ENCODE measurements around the gene SRD5A3.

The SRD5A3 gene

GRCh38 chr4:55397520-55398321 is 51.7 kb downstream of the SRD5A3 start:
- peak overlapping the region; percentile 84 for H3K4me3 ChIP-seq (ENCODE audit: low read length)
- DNase-seq (ENCODE audit: low read depth, low spot score) = no peak

GRCh38 chr4:55398461-55398860 is 52.4 kb downstream of the SRD5A3 start:
- no peak overlapping the region for H3K4me3 ChIP-seq (ENCODE audit: low read length)
- no peak for DNase-seq (ENCODE audit: low read depth, low spot score)

DNA sequence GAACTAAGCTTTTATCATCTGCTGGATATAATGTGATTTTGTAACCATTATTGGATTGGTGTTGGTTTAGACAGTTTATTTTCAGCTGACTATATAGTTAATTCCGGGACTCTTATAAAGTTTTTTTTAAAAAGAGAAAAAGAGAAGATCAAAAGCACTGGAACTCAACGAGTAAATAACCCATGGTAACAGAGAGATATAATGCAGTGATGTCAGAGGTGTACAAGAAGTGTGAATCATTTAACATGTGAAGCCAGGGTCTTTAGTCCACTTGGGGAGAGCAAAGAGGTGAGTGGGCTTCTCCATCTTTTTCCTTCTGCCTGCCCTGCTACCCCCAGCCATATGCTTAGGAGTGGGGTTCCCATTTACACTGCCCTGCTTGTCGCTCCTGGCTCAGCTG is 52.9 kb downstream of the SRD5A3 start:
- no peak overlapping the region for H3K4me3 ChIP-seq (ENCODE audit: low read length)
- no peak for DNase-seq (ENCODE audit: low read depth, low spot score)

DNA sequence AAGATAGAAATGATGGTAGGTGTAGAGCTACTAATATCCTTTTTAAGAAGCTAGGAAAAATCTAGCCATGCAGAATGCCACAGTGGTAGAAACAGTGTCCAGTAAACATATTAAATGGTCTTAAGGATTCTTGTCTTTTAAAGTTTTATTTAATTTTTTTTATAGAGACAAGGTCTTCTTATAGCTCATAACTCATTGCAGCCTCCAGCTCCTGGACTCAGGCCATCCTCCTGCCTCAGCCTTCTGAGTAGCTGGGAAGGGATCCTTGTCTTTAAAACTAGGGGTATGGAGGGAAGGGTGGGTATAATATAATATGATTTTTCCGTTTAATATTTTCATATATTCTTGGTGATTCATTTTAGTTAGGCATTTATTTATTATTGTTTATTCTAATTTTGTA is 53.5 kb downstream of the SRD5A3 start:
- no peak for DNase-seq (ENCODE audit: low read depth, low spot score)

DNA sequence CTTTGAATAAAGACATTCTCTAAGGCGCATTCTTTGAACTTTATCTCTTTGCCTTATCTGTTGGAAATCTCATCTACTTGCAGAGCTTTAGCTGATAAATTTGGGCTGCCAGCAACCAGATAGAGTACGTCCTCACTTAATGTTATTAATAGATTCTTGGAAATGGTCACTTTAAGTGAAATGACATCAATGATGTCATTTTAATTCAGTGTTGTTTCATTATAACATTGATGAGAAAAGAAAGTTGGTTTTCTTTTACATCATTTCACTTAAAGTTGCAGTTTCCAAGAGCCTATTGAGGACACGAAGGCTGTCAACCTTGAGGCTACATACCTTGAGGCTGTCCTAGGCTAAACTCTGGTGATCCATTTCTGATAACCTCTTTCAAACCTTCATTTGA is 59.0 kb downstream of the SRD5A3 start:
- no peak for DNase-seq (ENCODE audit: low read depth, low spot score)
- no peak overlapping the region for H3K4me3 ChIP-seq (ENCODE audit: low read length)

More for the DNA sequence above, 53.5 kb downstream of the SRD5A3 start:
- H3K4me3 ChIP-seq (ENCODE audit: low read length) = no peak overlapping the region

DNA sequence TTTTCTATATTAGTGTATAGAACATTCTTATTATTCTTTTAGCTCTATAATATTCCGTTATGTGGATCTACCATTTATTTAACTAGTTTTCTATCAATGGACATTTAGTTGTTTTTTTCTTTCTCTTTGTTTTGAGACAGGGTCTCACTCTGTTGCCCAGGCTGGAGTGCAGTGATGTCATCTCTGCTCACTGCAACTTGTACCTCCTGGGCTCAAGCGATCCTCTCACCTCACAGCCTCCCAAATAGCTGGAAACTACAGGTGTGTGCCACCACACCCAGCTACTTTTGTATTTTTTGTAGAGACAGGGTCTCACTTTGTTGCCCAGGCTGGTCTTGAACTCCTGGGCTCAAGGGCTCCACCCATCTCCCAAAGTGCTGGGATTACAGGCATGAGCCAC is 60.5 kb downstream of the SRD5A3 start:
- DNase-seq (ENCODE audit: low read depth, low spot score) = no peak
- no peak overlapping the region for H3K4me3 ChIP-seq (ENCODE audit: low read length)

- no peak overlapping the region for H3K4me3 ChIP-seq (ENCODE audit: low read length)
- no peak for DNase-seq (ENCODE audit: low read depth, low spot score)
These were observed 61.1 kb downstream of the SRD5A3 start for GRCh38 chr4:55407119-55407518.

GRCh38 chr4:55407764-55408163 is 61.7 kb downstream of the SRD5A3 start:
- no peak overlapping the region for H3K4me3 ChIP-seq (ENCODE audit: low read length)
- no peak for DNase-seq (ENCODE audit: low read depth, low spot score)

- no peak for DNase-seq (ENCODE audit: low read depth, low spot score)
These were observed 63.6 kb downstream of the SRD5A3 start for GRCh38 chr4:55409468-55410171.

DNA sequence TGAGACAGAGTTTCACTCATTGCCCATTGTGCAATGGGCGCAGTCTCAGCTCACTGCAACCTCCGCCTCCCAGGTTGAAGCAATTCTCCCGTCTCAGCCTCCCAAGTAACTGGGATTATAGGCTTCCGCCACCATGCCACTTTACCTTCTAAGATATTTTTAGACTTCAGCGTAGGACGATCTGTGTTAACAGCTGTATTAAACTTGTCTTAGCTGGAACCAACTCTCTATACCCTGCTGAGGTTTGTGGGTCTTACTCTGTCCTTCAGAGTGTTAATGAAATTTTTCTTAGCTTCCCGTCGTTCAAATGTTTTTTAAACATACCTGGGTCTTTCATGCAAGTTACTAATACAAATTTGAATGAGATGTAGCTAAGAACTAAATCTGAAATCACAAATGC is 64.4 kb downstream of the SRD5A3 start:
- H3K4me3 ChIP-seq (ENCODE audit: low read length) = no peak overlapping the region
- no peak for DNase-seq (ENCODE audit: low read depth, low spot score)

More at GRCh38 chr4:55409468-55410171, 63.6 kb downstream of the SRD5A3 start:
- H3K4me3 ChIP-seq (ENCODE audit: low read length) = no peak overlapping the region

GRCh38 chr4:55411621-55412020 is 65.6 kb downstream of the SRD5A3 start:
- no peak overlapping the region for H3K4me3 ChIP-seq (ENCODE audit: low read length)
- DNase-seq (ENCODE audit: low read depth, low spot score) = no peak

DNA sequence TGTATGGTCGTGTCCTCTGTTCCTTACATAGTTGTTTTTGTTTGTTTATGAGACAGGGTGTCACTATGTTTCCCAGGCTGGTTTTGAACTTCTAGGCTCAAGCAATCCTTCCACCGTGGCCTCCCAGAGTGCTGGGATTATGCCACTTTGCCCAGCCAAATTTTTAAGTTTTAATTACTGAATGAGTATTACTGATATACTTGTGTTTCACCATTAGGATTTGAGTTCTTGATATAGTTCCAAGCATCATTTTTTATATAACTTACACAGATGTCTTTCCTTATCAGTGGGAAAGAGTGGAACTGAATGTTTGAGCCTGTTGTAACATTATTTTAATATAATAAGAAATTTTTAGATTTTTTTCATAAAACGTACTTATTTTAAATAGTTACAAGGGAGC is 70.1 kb downstream of the SRD5A3 start:
- H3K4me3 ChIP-seq (ENCODE audit: low read length) = no peak overlapping the region
- no peak for DNase-seq (ENCODE audit: low read depth, low spot score)
